Astrocyte of the hippocampus (primary cell): ENCODE data around the gene GNAI2.
A peak's percentile ranks its signal among the peaks of the same experiment; 100 is the strongest.

Experiments
- DNase-seq: peaks from one replicate; pipeline ENCODE4 v3.0.0; 2011; ENCODE audit warnings: low read depth, low spot score

GNAI2 gene

GRCh38 chr3:50297896-50298725 lies 62.1 kb downstream of the GNAI2 start:
- DNase-seq: peak; percentile 1

- peak; percentile 100 for DNase-seq
These were observed 63.0 kb downstream of the GNAI2 start, which contains the start of the genes HYAL3 and NAA80 for GRCh38 chr3:50298836-50299637. HYAL3 (minus strand) TSS chr3:50299405; CDS start chr3:50295602, 3,803 bp downstream. NAA80 (minus strand) TSS chr3:50299405; CDS start chr3:50297463, 1,942 bp downstream.

GRCh38 chr3:50299638-50299928 lies 63.6 kb downstream of the GNAI2 start:
- DNase-seq: no peak

- no peak for DNase-seq
These were observed 64.1 kb downstream of the GNAI2 start for GRCh38 chr3:50299929-50300680.

- no peak for DNase-seq
These were observed 64.8 kb downstream of the GNAI2 start for GRCh38 chr3:50300681-50301254.

GRCh38 chr3:50302095-50303012 lies 66.3 kb downstream of the GNAI2 start:
- DNase-seq: no peak

GRCh38 chr3:50303013-50303815 lies 67.2 kb downstream of the GNAI2 start, which contains the start of gene HYAL1:
HYAL1 (minus strand) TSS chr3:50303574; CDS start chr3:50302956, 618 bp downstream.
- DNase-seq: no peak

- DNase-seq: peak; percentile 54
These were observed 68.6 kb downstream of the GNAI2 start for GRCh38 chr3:50304601-50305000.
